OCI-LY1 (cell line): ENCODE measurements around the gene CRISPLD2.

Experiments
- EZH2 ChIP-seq: fragments of 200-600 bp; sonication (generic), shearing (Covaris generic); IDR thresholded peaks from 2 replicates; pipeline ENCODE4 v1.8.0; 2017; ENCODE audit warnings: borderline replicate concordance, mixed run types, mild to moderate bottlenecking, antibody characterized with exemption, low read length, moderate library complexity, mixed read lengths
- TF ChIP-seq, protein P1 (sequence below): fragments of 200-600 bp; sonication (generic), shearing (Covaris generic); IDR thresholded peaks from 2 replicates; pipeline ENCODE4 v1.5.1; 2017; ENCODE audit warnings: mild to moderate bottlenecking, antibody characterized with exemption, low read length, moderate library complexity, mixed read lengths

DNA sequence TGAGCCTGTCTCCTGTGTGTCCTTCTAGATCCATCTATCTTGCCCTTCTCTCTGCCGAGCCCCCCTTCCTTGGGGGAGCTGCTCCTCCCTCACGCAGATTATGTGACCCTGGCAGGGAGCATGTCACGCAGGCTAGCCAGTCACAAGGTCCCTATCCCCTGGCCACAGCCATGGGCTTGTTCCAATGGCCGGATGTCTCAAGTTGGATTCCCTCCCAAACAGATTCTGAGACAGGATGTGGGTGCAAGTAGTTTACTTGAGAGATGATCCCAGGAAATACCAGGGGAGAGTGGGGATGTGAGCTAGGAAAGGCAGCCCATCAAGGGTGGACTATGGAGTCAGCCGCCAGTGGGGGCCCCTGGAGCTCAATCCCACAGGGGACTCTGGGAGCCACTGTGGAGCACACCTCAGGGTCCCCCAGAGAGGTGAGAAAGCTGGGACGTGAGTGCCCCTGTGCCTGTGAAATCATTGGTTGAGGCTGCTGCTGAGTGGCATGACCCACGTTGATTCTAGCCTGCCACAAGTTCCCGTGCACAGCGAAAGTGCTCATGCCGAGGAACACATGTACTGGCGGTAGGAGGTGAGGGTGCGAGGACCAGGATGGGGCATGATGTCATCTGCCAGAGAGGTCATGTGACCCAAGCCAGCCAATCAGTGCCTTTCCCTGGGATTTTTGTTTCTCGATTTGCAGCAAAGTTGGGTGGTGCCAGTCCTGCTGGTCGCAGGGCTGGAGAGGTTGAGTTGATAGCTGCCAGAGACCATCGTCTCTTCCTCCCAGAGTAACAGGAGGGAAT is 6.4 kb upstream of the CRISPLD2 start:
- TF ChIP-seq EZH2: no peak
- TF ChIP-seq, protein P1, sequence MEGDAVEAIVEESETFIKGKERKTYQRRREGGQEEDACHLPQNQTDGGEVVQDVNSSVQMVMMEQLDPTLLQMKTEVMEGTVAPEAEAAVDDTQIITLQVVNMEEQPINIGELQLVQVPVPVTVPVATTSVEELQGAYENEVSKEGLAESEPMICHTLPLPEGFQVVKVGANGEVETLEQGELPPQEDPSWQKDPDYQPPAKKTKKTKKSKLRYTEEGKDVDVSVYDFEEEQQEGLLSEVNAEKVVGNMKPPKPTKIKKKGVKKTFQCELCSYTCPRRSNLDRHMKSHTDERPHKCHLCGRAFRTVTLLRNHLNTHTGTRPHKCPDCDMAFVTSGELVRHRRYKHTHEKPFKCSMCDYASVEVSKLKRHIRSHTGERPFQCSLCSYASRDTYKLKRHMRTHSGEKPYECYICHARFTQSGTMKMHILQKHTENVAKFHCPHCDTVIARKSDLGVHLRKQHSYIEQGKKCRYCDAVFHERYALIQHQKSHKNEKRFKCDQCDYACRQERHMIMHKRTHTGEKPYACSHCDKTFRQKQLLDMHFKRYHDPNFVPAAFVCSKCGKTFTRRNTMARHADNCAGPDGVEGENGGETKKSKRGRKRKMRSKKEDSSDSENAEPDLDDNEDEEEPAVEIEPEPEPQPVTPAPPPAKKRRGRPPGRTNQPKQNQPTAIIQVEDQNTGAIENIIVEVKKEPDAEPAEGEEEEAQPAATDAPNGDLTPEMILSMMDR: no peak
